Activated naive CD4-positive, alpha-beta T cell treated with anti-CD3 and anti-CD28 coated beads, Interleukin-2, amount 50 U/mL, for 24 hours (primary cell): ENCODE results near the gene GDF10.
A peak's percentile ranks its signal among the peaks of the same experiment; 100 is the strongest.

Source experiments
- H3K27ac Mint-ChIP-seq: one replicate; pipeline ENCODE4 v1.8.0; 2021; ENCODE audit warnings: mild to moderate bottlenecking, mixed read lengths
- H3K27me3 Mint-ChIP-seq: one replicate; pipeline ENCODE4 v1.8.0; 2021; ENCODE audit warnings: mixed read lengths
- H3K36me3 Mint-ChIP-seq: one replicate; pipeline ENCODE4 v1.8.0; 2021; ENCODE audit warnings: mixed read lengths
- H3K4me1 Mint-ChIP-seq: one replicate; pipeline ENCODE4 v1.8.0; 2021; ENCODE audit warnings: mixed read lengths
- H3K4me3 Mint-ChIP-seq: one replicate; pipeline ENCODE4 v1.8.0; 2021; ENCODE audit warnings: mild to moderate bottlenecking, mixed read lengths
- H3K9me3 Mint-ChIP-seq: one replicate; pipeline ENCODE4 v1.8.0; 2021; ENCODE audit warnings: mixed read lengths

GDF10 gene

GRCh38 chr10:47261556-47261955 is 38.4 kb upstream of the GDF10 start:
- H3K27me3 Mint-ChIP-seq: no peaks in the 10 kb centered on the region
- peak overlapping the region; percentile 98 for H3K27ac Mint-ChIP-seq
- H3K9me3 Mint-ChIP-seq: peaks cover 15% of the 10 kb centered on the region
- H3K36me3 Mint-ChIP-seq: peaks cover 8% of the 10 kb centered on the region
- H3K4me3 Mint-ChIP-seq: no peak overlapping the region
- peaks cover 96% of the 10 kb centered on the region for H3K4me1 Mint-ChIP-seq

- H3K4me1 Mint-ChIP-seq: peaks cover 91% of the 10 kb centered on the region
- H3K27me3 Mint-ChIP-seq: no peaks in the 10 kb centered on the region
- no peak overlapping the region for H3K4me3 Mint-ChIP-seq
- H3K27ac Mint-ChIP-seq: peak overlapping the region; percentile 94
- peaks cover 6% of the 10 kb centered on the region for H3K9me3 Mint-ChIP-seq
- peaks cover 4% of the 10 kb centered on the region for H3K36me3 Mint-ChIP-seq
These were observed 37.1 kb upstream of the GDF10 start for GRCh38 chr10:47262606-47263533.

- Mint-ChIP-seq H3K4me1 (peaks cover 87% of the 10 kb centered on the region), H3K27ac (peak overlapping the region; percentile 97), H3K27me3 (no peaks in the 10 kb centered on the region), H3K9me3 (peaks cover 6% of the 10 kb centered on the region), H3K36me3 (peaks cover 4% of the 10 kb centered on the region), H3K4me3 (peak overlapping the region; percentile 51)
These were observed 35.2 kb upstream of the GDF10 start for GRCh38 chr10:47264797-47265281.

GRCh38 chr10:47266602-47267001 is 33.4 kb upstream of the GDF10 start:
- H3K4me3 Mint-ChIP-seq: no peak overlapping the region
- no peaks in the 10 kb centered on the region for H3K27me3 Mint-ChIP-seq
- H3K4me1 Mint-ChIP-seq: peaks cover 85% of the 10 kb centered on the region
- peaks cover 6% of the 10 kb centered on the region for H3K9me3 Mint-ChIP-seq
- H3K36me3 Mint-ChIP-seq: peaks cover 4% of the 10 kb centered on the region
- H3K27ac Mint-ChIP-seq: peak overlapping the region; percentile 74

GRCh38 chr10:47268696-47269095 is 31.3 kb upstream of the GDF10 start:
- Mint-ChIP-seq H3K4me1 (peaks cover 68% of the 10 kb centered on the region), H3K27ac (no peak overlapping the region), H3K4me3 (no peak overlapping the region)

GRCh38 chr10:47269294-47269693 is 30.7 kb upstream of the GDF10 start:
- Mint-ChIP-seq H3K9me3 (no peaks in the 10 kb centered on the region), H3K27me3 (no peaks in the 10 kb centered on the region), H3K36me3 (peaks cover 7% of the 10 kb centered on the region), H3K4me3 (no peak overlapping the region), H3K4me1 (peaks cover 63% of the 10 kb centered on the region), H3K27ac (peak overlapping the region; percentile 33)

More at GRCh38 chr10:47268696-47269095, 31.3 kb upstream of the GDF10 start:
- H3K36me3 Mint-ChIP-seq: peaks cover 8% of the 10 kb centered on the region
- peaks cover 3% of the 10 kb centered on the region for H3K9me3 Mint-ChIP-seq
- no peaks in the 10 kb centered on the region for H3K27me3 Mint-ChIP-seq

- H3K27me3 Mint-ChIP-seq: no peaks in the 10 kb centered on the region
- no peak overlapping the region for H3K27ac Mint-ChIP-seq
- H3K9me3 Mint-ChIP-seq: no peaks in the 10 kb centered on the region
- H3K4me1 Mint-ChIP-seq: peaks cover 39% of the 10 kb centered on the region
- H3K4me3 Mint-ChIP-seq: no peak overlapping the region
- H3K36me3 Mint-ChIP-seq: peaks cover 5% of the 10 kb centered on the region
These were observed 23.9 kb upstream of the GDF10 start for GRCh38 chr10:47276071-47276470.

GRCh38 chr10:47276576-47277351 is 23.2 kb upstream of the GDF10 start:
- Mint-ChIP-seq H3K27ac (peak overlapping the region; percentile 52), H3K4me3 (no peak overlapping the region), H3K36me3 (peaks cover 5% of the 10 kb centered on the region)

GRCh38 chr10:47277352-47278151 is 22.4 kb upstream of the GDF10 start:
- H3K4me3 Mint-ChIP-seq: peak overlapping the region; percentile 21
- H3K4me1 Mint-ChIP-seq: peaks cover 40% of the 10 kb centered on the region
- H3K27ac Mint-ChIP-seq: peak overlapping the region; percentile 52
- H3K9me3 Mint-ChIP-seq: no peaks in the 10 kb centered on the region
- no peaks in the 10 kb centered on the region for H3K27me3 Mint-ChIP-seq
- peaks cover 5% of the 10 kb centered on the region for H3K36me3 Mint-ChIP-seq

More at GRCh38 chr10:47276576-47277351, 23.2 kb upstream of the GDF10 start:
- Mint-ChIP-seq H3K27me3 (no peaks in the 10 kb centered on the region), H3K9me3 (no peaks in the 10 kb centered on the region), H3K4me1 (peaks cover 38% of the 10 kb centered on the region)

- H3K36me3 Mint-ChIP-seq: peaks cover 2% of the 10 kb centered on the region
- peaks cover 40% of the 10 kb centered on the region for H3K4me1 Mint-ChIP-seq
- no peaks in the 10 kb centered on the region for H3K9me3 Mint-ChIP-seq
- H3K4me3 Mint-ChIP-seq: no peak overlapping the region
- no peak overlapping the region for H3K27ac Mint-ChIP-seq
- no peaks in the 10 kb centered on the region for H3K27me3 Mint-ChIP-seq
These were observed 21.9 kb upstream of the GDF10 start for GRCh38 chr10:47278152-47278473.

- Mint-ChIP-seq H3K27me3 (no peaks in the 10 kb centered on the region), H3K4me1 (peaks cover 42% of the 10 kb centered on the region), H3K4me3 (no peak overlapping the region), H3K9me3 (no peaks in the 10 kb centered on the region), H3K36me3 (no peaks in the 10 kb centered on the region), H3K27ac (no peak overlapping the region)
These were observed 21.3 kb upstream of the GDF10 start for GRCh38 chr10:47278720-47279119.

GRCh38 chr10:47279276-47279675 is 20.7 kb upstream of the GDF10 start:
- H3K27me3 Mint-ChIP-seq: no peaks in the 10 kb centered on the region
- no peaks in the 10 kb centered on the region for H3K9me3 Mint-ChIP-seq
- no peaks in the 10 kb centered on the region for H3K36me3 Mint-ChIP-seq
- H3K27ac Mint-ChIP-seq: no peak overlapping the region
- no peak overlapping the region for H3K4me3 Mint-ChIP-seq
- peaks cover 44% of the 10 kb centered on the region for H3K4me1 Mint-ChIP-seq

- Mint-ChIP-seq H3K36me3 (no peaks in the 10 kb centered on the region), H3K9me3 (no peaks in the 10 kb centered on the region), H3K27ac (no peak overlapping the region), H3K27me3 (no peaks in the 10 kb centered on the region), H3K4me3 (no peak overlapping the region), H3K4me1 (peaks cover 59% of the 10 kb centered on the region)
These were observed 17.9 kb upstream of the GDF10 start for GRCh38 chr10:47282005-47282656.

- Mint-ChIP-seq H3K36me3 (no peaks in the 10 kb centered on the region), H3K27ac (no peak overlapping the region), H3K4me3 (no peak overlapping the region), H3K27me3 (no peaks in the 10 kb centered on the region), H3K9me3 (no peaks in the 10 kb centered on the region), H3K4me1 (peaks cover 59% of the 10 kb centered on the region)
These were observed 17.4 kb upstream of the GDF10 start for GRCh38 chr10:47282657-47283018.

- peaks cover 54% of the 10 kb centered on the region for H3K4me1 Mint-ChIP-seq
These were observed 16.8 kb upstream of the GDF10 start for GRCh38 chr10:47283101-47283630.

More at GRCh38 chr10:47283101-47283630, 16.8 kb upstream of the GDF10 start:
- no peak overlapping the region for H3K4me3 Mint-ChIP-seq
- no peaks in the 10 kb centered on the region for H3K27me3 Mint-ChIP-seq
- H3K27ac Mint-ChIP-seq: no peak overlapping the region
- no peaks in the 10 kb centered on the region for H3K9me3 Mint-ChIP-seq
- no peaks in the 10 kb centered on the region for H3K36me3 Mint-ChIP-seq
